OCI-LY7 (cell line): ENCODE measurements around the gene FAM120B.

Experiments
- EZH2phosphoT487 ChIP-seq: fragments of 200-600 bp; sonication (generic); IDR thresholded peaks from 2 replicates; pipeline ENCODE4 v1.6.1; 2018; ENCODE audit warnings: low read depth, borderline replicate concordance, mild to moderate bottlenecking, mixed run types, antibody characterized with exemption, low read length, moderate library complexity, mixed read lengths
- TF ChIP-seq, protein P1 (sequence below): fragments of 200-600 bp; sonication (generic); conservative IDR thresholded peaks from 2 replicates; pipeline ENCODE4 v1.5.1; 2014; ENCODE audit warnings: mild to moderate bottlenecking, antibody characterized with exemption, low read length, moderate library complexity, mixed read lengths

DNA sequence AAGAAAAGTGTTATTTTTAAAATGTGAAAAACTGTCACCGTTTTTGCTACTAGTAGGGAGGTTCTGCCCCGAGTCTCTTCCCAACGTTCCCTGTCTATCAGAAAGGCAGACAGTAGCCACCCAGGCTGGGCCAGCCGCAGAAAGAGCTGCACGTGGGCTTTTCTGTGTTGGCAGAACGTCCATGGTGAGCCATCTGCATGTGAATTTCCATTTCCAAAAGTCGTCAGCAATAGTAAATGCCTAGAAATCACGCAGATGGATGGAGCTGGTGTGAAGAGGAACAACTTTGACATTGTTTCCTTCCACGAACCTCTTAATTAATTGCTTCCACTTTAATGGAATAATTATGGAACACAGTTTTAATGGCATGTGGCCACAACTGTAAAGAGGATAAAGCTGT, 97.5 kb downstream of the FAM120B start:
- TF ChIP-seq, protein P1, sequence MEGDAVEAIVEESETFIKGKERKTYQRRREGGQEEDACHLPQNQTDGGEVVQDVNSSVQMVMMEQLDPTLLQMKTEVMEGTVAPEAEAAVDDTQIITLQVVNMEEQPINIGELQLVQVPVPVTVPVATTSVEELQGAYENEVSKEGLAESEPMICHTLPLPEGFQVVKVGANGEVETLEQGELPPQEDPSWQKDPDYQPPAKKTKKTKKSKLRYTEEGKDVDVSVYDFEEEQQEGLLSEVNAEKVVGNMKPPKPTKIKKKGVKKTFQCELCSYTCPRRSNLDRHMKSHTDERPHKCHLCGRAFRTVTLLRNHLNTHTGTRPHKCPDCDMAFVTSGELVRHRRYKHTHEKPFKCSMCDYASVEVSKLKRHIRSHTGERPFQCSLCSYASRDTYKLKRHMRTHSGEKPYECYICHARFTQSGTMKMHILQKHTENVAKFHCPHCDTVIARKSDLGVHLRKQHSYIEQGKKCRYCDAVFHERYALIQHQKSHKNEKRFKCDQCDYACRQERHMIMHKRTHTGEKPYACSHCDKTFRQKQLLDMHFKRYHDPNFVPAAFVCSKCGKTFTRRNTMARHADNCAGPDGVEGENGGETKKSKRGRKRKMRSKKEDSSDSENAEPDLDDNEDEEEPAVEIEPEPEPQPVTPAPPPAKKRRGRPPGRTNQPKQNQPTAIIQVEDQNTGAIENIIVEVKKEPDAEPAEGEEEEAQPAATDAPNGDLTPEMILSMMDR: no peak
- no peak for TF ChIP-seq EZH2phosphoT487
